GM19193 (cell line): ENCODE results near the gene SMURF1.

Experiments used
- POLR2A ChIP-seq: IDR thresholded peaks from 4 replicates; pipeline ENCODE4 v1.6.1; 2011; ENCODE audit not compliant: insufficient read depth, insufficient read length; ENCODE audit errors: extremely low read depth

The SMURF1 gene

DNA sequence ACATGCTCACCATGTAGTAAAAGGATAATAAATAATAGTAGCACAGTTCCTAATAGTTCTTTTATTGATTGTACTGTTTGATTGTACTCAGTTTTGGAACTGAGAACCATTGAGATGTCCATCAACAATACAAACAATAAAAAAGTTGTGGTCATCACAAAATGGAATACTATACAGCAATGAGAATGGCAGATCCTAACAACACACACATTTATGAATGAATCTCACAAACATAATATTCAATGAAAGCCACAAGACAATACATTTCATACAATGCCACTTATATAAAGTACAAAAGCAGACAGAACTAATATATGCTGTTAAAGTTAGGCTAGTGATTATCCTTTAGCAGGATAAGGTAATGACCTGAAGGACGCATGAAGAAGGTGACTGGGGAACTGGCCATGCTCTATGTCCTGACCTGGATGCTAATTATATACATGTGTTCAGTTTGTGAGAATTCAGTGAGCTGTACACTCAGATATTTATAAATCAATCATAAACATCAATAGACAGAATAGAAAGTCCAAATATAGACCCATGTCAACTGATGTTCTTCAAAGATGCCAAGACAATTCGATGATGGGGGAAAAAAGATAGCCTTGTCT lies 70.0 kb downstream of the SMURF1 start:
- TF ChIP-seq POLR2A, result no peak

DNA sequence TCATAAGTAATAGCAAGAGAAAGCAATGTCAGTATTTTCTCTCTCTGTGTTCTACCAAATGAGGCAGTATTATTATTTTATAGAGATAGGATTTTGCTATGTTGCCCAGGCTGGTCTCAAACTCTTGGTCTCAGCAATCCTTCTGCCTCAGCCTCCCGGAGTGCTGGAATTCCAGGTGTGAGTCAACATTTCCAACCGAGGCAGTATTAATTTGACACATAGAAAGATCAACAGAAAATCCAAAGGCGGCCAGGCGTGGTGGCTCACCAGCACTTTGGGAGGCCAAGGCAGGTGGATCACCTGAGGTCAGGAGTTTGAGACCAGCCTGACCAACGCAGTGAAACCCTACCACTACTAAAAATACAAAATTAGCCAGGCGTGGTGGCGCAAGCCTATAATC lies 71.8 kb downstream of the SMURF1 start:
- TF ChIP-seq POLR2A, result no peak

DNA sequence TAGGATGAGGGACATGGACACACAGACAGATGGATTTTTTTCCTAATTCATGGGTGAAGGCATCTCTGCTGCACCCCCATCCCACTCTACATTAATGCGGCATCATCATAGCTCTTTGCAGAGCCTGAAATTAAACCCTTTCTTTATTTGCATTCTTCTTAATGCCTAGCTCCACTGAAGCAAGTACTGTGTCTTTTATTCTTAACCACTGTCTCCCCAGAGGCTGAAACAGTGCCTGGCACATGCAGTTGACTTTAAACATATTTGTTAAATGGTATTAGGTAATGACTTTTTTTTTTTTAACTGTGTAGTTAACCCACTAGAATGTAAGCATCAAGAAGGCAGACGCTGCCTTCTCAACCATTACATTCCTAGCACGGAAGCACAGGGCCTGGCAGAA lies 73.5 kb downstream of the SMURF1 start:
- no peak for TF ChIP-seq POLR2A

DNA sequence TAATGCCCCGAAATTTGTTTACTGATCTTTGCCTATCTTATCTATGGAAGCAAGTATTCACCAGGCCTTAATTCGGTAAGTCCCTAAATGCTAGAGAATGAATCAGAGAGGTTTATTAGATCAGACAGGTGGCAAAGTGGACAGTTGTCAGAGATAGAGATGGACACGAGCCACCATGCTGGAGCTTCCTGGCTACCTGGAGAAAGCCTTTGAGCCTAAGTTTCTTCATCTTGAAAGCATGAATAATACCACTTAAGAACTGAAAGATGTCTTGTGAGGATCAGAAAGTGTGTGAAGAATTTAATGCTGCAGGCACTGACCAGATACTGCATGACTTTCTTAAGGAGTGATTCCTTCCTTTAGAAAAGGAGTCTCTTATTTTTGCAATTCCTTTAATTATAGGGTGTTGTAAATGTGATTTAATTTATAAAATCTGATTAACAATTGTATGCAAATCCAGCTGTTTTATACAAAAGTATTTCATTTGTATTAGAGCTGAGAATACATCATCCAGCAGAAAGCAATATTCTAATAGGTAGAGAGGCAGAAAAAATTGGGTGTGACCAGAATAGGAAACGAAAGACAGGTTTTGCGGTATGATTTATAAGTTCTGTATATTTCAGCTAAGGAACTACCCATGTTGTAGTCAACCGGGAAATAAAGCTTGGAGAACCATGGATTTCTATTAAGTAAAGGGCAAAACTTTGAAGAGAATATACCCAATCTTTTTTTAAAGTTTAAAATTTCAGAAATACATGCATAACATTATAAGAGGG lies 82.7 kb downstream of the SMURF1 start:
- no peak for TF ChIP-seq POLR2A

DNA sequence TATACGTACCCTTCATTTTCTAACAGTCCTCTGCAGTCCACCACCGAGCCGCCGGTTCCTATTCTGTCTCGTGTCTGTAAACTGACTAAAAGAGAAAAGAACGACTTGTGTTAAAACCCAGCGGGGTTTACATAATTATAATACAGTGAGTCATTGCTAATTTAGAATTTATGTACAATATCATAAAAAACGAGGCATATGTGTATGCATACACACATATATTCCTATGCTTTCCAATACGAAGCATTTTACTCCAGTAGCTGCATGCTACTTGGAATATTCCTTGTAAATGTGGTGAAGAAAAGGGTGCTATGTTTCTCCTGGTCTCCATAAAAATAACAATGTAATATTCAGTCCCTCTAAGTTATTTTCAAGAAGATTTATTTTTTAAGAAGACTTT lies 89.1 kb downstream of the SMURF1 start:
- no peak for TF ChIP-seq POLR2A

DNA sequence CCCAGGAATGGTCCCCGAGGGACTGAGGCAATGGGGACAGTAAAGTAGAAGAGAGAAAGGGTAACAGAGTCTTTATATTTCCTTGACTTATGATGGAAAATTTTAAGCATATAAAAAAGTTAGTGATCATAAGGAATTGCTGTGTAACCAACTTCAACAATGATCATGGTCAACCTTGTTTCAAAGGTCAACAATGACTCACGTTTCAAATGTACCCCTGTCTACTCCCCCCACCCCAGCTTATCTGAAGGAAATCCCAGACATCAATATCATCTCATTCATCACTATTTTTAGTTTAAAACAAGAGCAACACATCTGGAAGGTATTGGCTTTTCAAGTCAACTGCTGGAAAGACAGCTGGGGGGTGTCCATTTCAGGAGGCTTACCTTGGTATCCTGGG lies 92.9 kb downstream of the SMURF1 start:
- TF ChIP-seq POLR2A, result no peak

DNA sequence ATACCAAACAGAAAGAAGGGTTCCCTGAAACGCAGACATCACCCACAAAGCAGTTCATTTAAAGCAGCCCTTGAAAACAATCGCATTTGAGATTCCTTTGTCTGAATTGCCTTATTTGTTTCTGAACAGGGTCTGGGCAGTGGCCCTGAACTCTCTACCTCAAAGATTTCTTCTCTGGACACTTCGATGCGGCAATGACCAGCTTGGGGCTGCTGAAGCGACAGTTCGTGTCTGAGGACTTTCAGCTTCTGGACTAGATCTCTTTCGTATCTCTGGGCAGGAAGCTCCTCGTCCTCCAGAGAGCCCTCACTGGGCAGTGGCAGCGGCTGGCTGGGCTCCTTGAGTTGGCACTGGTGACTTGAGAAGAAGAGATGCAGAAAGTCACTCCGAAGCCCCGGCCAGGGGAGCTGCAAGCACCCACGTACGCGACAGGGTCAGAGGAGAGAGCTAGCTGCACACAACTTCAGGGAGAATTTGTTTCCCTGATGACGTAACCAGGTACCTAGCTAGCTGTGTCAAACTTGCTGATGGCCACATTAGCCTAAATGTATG lies 96.3 kb downstream of the SMURF1 start:
- no peak for TF ChIP-seq POLR2A

DNA sequence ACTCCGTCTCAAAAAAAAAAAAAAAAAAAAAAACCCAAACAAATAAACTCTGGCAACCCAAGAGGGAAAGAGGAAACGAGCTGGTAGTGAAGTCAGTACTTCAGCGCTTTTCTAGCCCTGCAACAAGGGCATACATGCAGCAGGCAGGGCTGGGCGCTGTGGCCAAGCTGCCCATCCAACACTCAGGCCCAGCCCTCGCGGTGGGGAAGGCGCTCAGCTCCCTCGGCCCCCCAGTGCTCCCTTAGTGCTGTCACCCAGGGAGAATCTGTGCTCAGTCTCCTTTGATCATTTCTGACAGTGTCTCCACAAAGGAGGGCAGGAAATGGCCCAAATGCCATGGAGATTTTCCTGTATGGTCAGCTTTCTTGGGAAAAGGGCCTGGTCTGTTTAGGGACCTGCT lies 97.2 kb downstream of the SMURF1 start:
- no peak for TF ChIP-seq POLR2A

DNA sequence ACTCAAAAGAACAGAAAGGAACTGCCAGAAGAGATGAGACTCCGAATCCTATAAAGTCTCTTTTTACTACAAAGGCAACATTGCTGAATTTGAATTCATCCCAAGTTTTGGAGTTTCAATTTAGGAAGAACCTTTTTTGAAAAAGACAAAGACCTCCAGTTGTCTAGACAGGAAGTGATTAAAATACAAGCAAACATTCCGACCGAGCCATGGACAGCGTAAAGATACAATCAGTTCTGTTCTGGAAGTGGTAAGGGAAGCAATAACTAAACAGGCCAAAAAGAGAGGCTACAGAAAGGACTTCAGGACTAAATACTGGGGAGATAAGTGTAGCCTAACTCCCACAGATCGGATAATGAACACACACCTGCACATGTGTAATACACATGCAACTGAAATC lies 101.0 kb downstream of the SMURF1 start:
- no peak for TF ChIP-seq POLR2A

DNA sequence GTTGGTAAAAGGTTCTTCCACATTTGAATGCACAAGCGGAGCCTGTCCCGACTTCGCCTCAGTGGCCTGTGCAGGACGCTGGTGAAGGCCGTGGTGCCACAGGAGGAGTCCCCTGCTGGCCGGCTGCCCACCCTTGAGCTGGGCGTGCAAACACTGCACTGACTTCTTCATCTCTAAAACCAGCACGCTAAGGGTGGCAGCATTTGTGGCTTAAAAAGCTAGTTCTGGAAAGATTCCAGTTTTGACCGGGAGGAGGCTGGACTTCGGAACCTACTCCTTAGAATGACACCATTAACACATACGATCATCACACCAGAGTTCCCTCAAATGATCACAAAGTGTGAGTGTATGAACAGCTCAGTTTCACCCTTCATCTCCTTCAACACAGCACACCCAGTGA lies 102.4 kb downstream of the SMURF1 start:
- no peak for TF ChIP-seq POLR2A

DNA sequence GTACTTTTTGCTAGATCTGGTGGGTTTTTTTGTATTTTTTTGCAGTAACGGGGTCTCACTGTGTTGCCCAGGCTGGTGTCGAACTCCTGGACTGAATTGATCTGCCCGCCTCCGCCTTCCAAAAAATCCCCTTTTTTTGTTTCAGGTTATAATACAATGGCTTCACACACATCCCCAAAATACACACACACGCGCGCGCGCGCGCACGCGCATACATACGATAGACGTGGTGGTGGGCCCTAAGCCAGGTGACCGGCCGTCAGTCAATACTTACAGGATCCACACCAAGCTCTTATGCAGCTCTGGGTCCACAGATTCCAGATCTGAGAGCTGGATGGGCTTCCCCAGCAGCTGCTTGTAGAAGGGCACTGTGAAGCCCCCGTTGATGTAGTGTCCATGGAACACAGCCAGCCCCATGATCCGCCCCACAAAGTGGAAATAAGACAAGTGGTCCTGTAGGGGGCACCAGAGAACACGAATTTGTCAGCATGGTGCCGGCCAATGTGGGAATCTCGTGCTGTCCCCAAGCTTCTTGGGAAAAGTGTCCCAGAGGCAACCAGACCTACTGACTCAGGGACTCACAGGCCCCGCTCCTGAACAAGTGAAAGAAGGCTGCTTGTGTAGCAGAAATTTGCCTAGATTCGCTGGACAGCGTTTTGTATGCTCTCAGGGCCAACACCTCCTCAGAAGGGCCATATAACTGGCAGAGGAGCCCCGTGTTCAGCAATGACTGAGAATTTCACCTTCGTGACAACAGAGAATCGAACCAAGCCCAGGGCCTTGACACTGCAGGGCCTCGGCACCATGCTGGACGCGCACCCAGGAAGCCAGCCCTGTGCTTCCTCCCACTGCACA lies 103.6 kb downstream of the SMURF1 start:
- no peak for TF ChIP-seq POLR2A

DNA sequence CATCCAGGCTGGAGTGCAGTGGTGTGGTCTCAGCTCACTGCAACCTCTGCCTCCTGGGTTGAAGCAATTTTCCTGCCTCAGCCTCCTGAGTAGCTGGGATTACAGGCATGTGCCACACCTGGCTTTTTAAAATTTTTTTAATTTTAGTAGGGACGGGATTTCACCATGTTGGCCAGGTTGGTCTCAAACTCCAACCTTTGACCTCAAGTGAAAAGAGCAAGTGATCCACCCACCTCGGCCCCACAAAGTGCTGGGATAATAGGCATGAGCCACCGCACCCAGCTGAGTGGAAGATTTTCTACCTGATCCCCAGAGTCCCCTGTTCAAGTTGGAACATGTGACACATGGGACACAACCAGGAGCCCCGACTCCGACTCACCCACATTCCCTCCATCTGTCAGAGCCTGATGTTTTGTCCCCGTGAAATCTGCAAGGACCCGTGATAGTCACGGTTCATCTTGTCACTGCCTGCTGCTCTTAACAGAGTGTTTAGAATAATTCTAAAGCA lies 104.5 kb downstream of the SMURF1 start:
- TF ChIP-seq POLR2A, result no peak

DNA sequence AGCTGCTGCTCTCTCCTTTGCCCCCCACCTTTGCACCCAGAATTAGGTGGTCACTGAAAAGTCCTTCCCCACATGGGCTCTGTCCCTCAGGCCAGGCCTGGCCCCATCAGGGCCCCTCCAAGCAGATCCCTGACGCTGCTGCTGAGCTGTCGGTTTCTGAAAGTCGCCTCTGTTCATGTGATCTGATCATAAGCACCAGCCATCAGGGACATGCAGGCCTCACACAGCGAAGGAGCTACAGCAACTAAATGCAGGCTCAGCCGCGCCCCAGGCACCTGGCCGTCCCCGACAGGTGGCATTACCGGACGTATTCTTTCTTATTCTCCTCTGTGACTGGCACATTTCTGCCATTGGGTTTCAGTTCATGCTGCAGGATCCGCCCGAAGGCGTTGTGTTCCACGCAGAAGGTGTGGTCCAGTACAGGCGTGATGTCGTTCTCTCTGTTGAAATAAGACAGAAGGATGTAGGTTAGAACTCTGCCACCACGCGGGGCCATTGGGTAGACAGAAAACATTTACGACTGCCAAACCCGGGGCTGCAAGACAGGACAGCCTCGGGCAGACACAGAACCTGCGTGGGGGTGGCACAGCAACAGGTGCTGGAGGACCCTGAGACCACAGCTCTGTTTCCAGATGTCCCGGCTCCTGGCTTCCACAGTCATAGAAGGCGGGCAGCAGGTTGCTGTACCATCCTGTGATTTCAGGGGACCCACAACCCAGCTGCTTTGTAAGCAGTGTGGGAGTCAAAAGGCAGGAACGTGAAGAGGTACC lies 105.6 kb downstream of the SMURF1 start:
- TF ChIP-seq POLR2A, result no peak

DNA sequence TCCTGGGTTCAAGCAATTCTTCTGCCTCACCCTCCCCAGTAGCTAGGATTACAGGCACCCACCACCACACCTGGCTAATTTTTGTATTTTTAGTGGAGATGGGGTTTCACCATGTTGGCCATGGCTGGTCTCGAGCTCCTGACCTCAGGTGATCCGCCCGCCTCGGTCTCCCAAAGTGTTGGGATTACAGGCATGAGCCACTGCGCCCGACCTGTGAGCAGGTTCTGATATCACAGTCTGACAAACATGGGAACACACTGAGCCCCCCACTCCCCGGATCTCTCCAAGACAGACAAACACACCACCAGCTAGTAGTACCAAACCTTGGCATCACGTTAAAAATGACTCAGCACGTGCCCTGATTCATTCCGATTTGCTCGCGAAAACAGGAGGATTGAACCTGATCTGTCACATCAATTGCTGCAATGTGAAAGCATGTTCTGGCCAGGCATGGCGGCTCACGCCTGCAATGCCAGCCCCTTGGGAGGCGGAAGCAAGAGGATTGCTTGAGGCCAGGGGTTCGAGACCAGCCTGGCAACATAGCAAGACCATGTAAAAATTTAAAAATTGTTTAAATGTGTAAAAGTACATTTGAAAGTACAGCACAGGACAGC lies 106.5 kb downstream of the SMURF1 start:
- TF ChIP-seq POLR2A, result no peak

DNA sequence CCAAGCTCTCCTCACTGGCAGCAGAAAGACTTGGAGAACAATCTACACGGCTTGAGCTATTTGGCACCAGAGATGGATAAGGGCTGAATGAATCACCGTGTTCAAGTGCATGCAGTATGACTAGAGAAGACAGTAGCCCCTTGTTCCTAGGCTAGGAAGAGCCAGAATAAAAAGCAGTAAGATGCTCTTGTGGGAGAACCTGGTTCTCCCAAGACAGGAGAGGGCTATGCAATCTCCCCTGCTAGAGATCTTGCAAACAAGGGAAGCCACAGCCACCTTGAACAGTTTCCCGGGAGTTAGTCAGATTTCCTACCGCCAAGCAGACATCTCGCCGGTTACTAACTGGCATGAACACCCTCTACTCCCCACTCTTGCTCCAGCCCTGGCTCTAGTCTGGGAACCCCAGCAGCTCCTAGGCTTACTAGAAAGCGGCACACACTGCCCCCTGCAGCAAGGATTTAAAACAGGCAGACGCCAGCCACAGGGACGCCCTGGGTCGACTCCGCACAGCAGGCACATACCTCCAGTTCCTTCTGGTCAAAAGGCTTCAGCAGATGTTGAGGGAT lies 107.3 kb downstream of the SMURF1 start:
- no peak for TF ChIP-seq POLR2A
